Measurements from ENCODE around the gene PRTN3. TPM values are rescaled to one million over a fixed set of nuclear protein-coding genes. Genes with fewer than 3 reads are reported as not detected.

The PRTN3 gene
- polyA plus RNA-seq, 1 donor (not counting 4 experiments of a cell fraction or from before 2014, with no cell fraction given) = not detected

GRCh38 chr19:815079-815774 lies 25.6 kb upstream of the PRTN3 start:
- H3K27me3 ChIP-seq (ENCODE audit: control insufficient read depth, extremely low read depth, insufficient read depth, low read length) = no peaks in the 10 kb centered on the region
- dilution Hi-C loops (cut with MboI; ENCODE audit: extremely low pct_ligation_motif_present, low sequenced_read_pairs) = no loop called here

GRCh38 chr19:815775-816499 lies 24.9 kb upstream of the PRTN3 start:
- H3K4me2 ChIP-seq (ENCODE audit: control insufficient read depth, extremely low read depth, insufficient read depth, low read depth, low read length) = no peak overlapping the region
- no peaks in the 10 kb centered on the region for H3K4me1 ChIP-seq (ENCODE audit: control insufficient read depth, extremely low read depth, insufficient read depth, low read length)
- TF ChIP-seq EZH2 (IDR thresholded peaks at IDR 0.05; ENCODE audit: low read length) = no peak
- no peak for TF ChIP-seq CTCF (optimal IDR thresholded peaks at IDR 0.05 in 1 of 3, IDR thresholded peaks at IDR 0.05 in 1 of 3, conservative IDR thresholded peaks at IDR 0.05 in 1 of 3; ENCODE audit: extremely low read depth in 1 of 3, insufficient read depth in 2 of 3, low read length in 3 of 3)
- no peak overlapping the region for H3K9ac ChIP-seq (ENCODE audit: control insufficient read depth, extremely low read depth, insufficient read depth, low read length)
- H3K27me3 ChIP-seq (ENCODE audit: control insufficient read depth, extremely low read depth, insufficient read depth, low read length) = no peaks in the 10 kb centered on the region
- H3K27ac ChIP-seq (ENCODE audit: control insufficient read depth, insufficient read depth, low read length) = no peak overlapping the region
- no peaks in the 10 kb centered on the region for H3K9me3 ChIP-seq (ENCODE audit: control insufficient read depth, low read depth, low read length)
- peaks cover 7% of the 10 kb centered on the region for H4K20me1 ChIP-seq (ENCODE audit: control insufficient read depth, extremely low read depth, insufficient read depth, low read length)
- H3K9me1 ChIP-seq (ENCODE audit: control insufficient read depth, extremely low read depth, insufficient read depth, low read length) = no peaks in the 10 kb centered on the region
- FAIRE-seq (no peak), DNase-seq (ENCODE audit: low read depth, low spot score) (no peak)
- H3K79me2 ChIP-seq (ENCODE audit: control insufficient read depth, insufficient read depth, low read length) = no peaks in the 10 kb centered on the region
- peaks cover 2% of the 10 kb centered on the region in 2 experiments for H3K36me3 ChIP-seq (ENCODE audit: control insufficient read depth in 2 of 2, extremely low read depth in 1 of 2, insufficient read depth in 2 of 2, low read length in 2 of 2)
- H2AFZ ChIP-seq (ENCODE audit: control insufficient read depth, low read length) = no peak overlapping the region
- H3K4me3 ChIP-seq (ENCODE audit: control insufficient read depth in 2 of 3, extremely low read depth in 1 of 3, insufficient read depth in 2 of 3, low read depth in 1 of 3, low read length in 3 of 3) = no peak overlapping the region
- dilution Hi-C loops (cut with MboI; ENCODE audit: extremely low pct_ligation_motif_present, low sequenced_read_pairs) = no loop called here

More at GRCh38 chr19:815079-815774, 25.6 kb upstream of the PRTN3 start:
- no peak overlapping the region for H3K4me3 ChIP-seq (ENCODE audit: control insufficient read depth in 2 of 3, extremely low read depth in 1 of 3, insufficient read depth in 2 of 3, low read depth in 1 of 3, low read length in 3 of 3)
- peaks cover 8% of the 10 kb centered on the region for H4K20me1 ChIP-seq (ENCODE audit: control insufficient read depth, extremely low read depth, insufficient read depth, low read length)
- DNase-seq (ENCODE audit: low read depth, low spot score) (no peak), FAIRE-seq (no peak)
- H2AFZ ChIP-seq (ENCODE audit: control insufficient read depth, low read length) = no peak overlapping the region
- H3K4me1 ChIP-seq (ENCODE audit: control insufficient read depth, extremely low read depth, insufficient read depth, low read length) = no peaks in the 10 kb centered on the region
- no peaks in the 10 kb centered on the region for H3K9me3 ChIP-seq (ENCODE audit: control insufficient read depth, low read depth, low read length)
- no peaks in the 10 kb centered on the region for H3K9me1 ChIP-seq (ENCODE audit: control insufficient read depth, extremely low read depth, insufficient read depth, low read length)
- TF ChIP-seq EZH2 (IDR thresholded peaks at IDR 0.05; ENCODE audit: low read length) (no peak), CTCF (optimal IDR thresholded peaks at IDR 0.05 in 1 of 3, IDR thresholded peaks at IDR 0.05 in 1 of 3, conservative IDR thresholded peaks at IDR 0.05 in 1 of 3; ENCODE audit: extremely low read depth in 1 of 3, insufficient read depth in 2 of 3, low read length in 3 of 3) (no peak)
- no peaks in the 10 kb centered on the region for H3K79me2 ChIP-seq (ENCODE audit: control insufficient read depth, insufficient read depth, low read length)
- no peak overlapping the region for H3K9ac ChIP-seq (ENCODE audit: control insufficient read depth, extremely low read depth, insufficient read depth, low read length)
- no peak overlapping the region for H3K4me2 ChIP-seq (ENCODE audit: control insufficient read depth, extremely low read depth, insufficient read depth, low read depth, low read length)
- peaks cover 7% of the 10 kb centered on the region in 2 experiments for H3K36me3 ChIP-seq (ENCODE audit: control insufficient read depth in 2 of 2, extremely low read depth in 1 of 2, insufficient read depth in 2 of 2, low read length in 2 of 2)
- H3K27ac ChIP-seq (ENCODE audit: control insufficient read depth, insufficient read depth, low read length) = no peak overlapping the region
